H9 (cell line): ENCODE data around the gene PPP2R3C. TPM values are rescaled to one million over a fixed set of nuclear protein-coding genes. Genes with fewer than 3 reads are reported as not detected.
"Not testable (repeated sequence)": the region's sequence is repeated elsewhere in the genome, so short reads cannot be mapped to it uniquely, and the experiment has no call there.

ENCODE experiments used
- DNase-seq: peaks from one replicate; pipeline ENCODE4 v3.0.0-alpha.2; 2017
- H2AFZ ChIP-seq: one replicate; pipeline ENCODE4 v1.6.1; 2013; ENCODE audit warnings: mild to moderate bottlenecking, low read length, control low read depth, moderate library complexity
- H2AK5ac ChIP-seq: 2 replicates; pipeline ENCODE4 v1.6.1; 2013; ENCODE audit warnings: low read length, control low read depth, mixed read lengths; ENCODE audit not compliant: insufficient read length
- H2BK120ac ChIP-seq: one replicate; pipeline ENCODE4 v1.6.1; 2013; ENCODE audit warnings: low read depth, mild to moderate bottlenecking, low read length, control low read depth, inconsistent platforms; ENCODE audit not compliant: poor library complexity, severe bottlenecking
- H2BK12ac ChIP-seq: 2 replicates; pipeline ENCODE4 v1.6.1; 2013; ENCODE audit warnings: low read length, control low read depth, mixed read lengths, low read depth; ENCODE audit not compliant: insufficient read length
- H2BK15ac ChIP-seq: 2 replicates; pipeline ENCODE4 v1.6.1; 2013; ENCODE audit warnings: low read depth, low read length, control low read depth
- H2BK20ac ChIP-seq: one replicate; pipeline ENCODE4 v1.6.1; 2013; ENCODE audit warnings: low read depth, mild to moderate bottlenecking, low read length, control low read depth, inconsistent platforms; ENCODE audit not compliant: poor library complexity, severe bottlenecking
- H2BK5ac ChIP-seq: 2 replicates; pipeline ENCODE4 v1.6.1; 2013; ENCODE audit warnings: low read length, control low read depth, mixed read lengths; ENCODE audit not compliant: insufficient read length
- H3K14ac ChIP-seq: 2 replicates; pipeline ENCODE4 v1.6.1; 2013; ENCODE audit warnings: low read length, control low read depth; ENCODE audit not compliant: insufficient read depth
- H3K18ac ChIP-seq: 2 replicates; pipeline ENCODE4 v1.6.1; 2013; ENCODE audit warnings: low read depth, mild to moderate bottlenecking, mixed read lengths, low read length, control low read depth; ENCODE audit not compliant: insufficient read length
- H3K23ac ChIP-seq: 2 replicates; pipeline ENCODE4 v1.6.1; 2013; ENCODE audit warnings: low read length, control low read depth, mixed read lengths, low read depth; ENCODE audit not compliant: insufficient read length
- H3K23me2 ChIP-seq: 2 replicates; pipeline ENCODE4 v1.6.1; 2013; ENCODE audit warnings: low read depth, mild to moderate bottlenecking, mixed read lengths, low read length, control low read depth; ENCODE audit not compliant: insufficient read length, poor library complexity, severe bottlenecking
- H3K27ac ChIP-seq: 2 replicates; pipeline ENCODE4 v1.5.1; 2013; ENCODE audit warnings: low read length, control low read depth, mixed read lengths, low read depth; ENCODE audit not compliant: insufficient read length
- H3K27me3 ChIP-seq: 2 replicates; pipeline ENCODE4 v1.6.1; 2013; ENCODE audit warnings: low read length, control low read depth, inconsistent platforms; ENCODE audit not compliant: insufficient read depth
- H3K4ac ChIP-seq: 2 replicates; pipeline ENCODE4 v1.6.1; 2013; ENCODE audit warnings: low read depth, mild to moderate bottlenecking, control low read depth, inconsistent platforms, low read length, moderate library complexity
- H3K4me1 ChIP-seq: 2 replicates; pipeline ENCODE4 v1.6.1; 2013; ENCODE audit warnings: low read length, control low read depth, inconsistent platforms; ENCODE audit not compliant: insufficient read depth
- H3K4me2 ChIP-seq: 2 replicates; pipeline ENCODE4 v1.6.1; 2013; ENCODE audit warnings: low read length, control low read depth, mixed read lengths; ENCODE audit not compliant: insufficient read length, insufficient read depth
- H3K56ac ChIP-seq: 2 replicates; pipeline ENCODE4 v1.6.1; 2013; ENCODE audit warnings: low read depth, mild to moderate bottlenecking, mixed read lengths, low read length, control low read depth; ENCODE audit not compliant: insufficient read length
- H3K79me1 ChIP-seq: 2 replicates; pipeline ENCODE4 v1.6.1; 2013; ENCODE audit warnings: low read depth, mild to moderate bottlenecking, moderate library complexity, low read length, control low read depth, inconsistent platforms; ENCODE audit not compliant: insufficient read depth, poor library complexity, severe bottlenecking
- H3K79me2 ChIP-seq: 2 replicates; pipeline ENCODE4 v1.6.1; 2013; ENCODE audit warnings: low read length, control low read depth, inconsistent platforms; ENCODE audit not compliant: insufficient read depth
- H3K9ac ChIP-seq: 2 replicates; pipeline ENCODE4 v1.6.1; 2013; ENCODE audit warnings: low read length, control low read depth, mixed read lengths; ENCODE audit not compliant: insufficient read length; ENCODE audit errors: extremely low read depth
- H3K9me3 ChIP-seq: one replicate; pipeline ENCODE4 v1.6.1; 2013; ENCODE audit warnings: low read depth, low read length, inconsistent platforms; ENCODE audit not compliant: control insufficient read depth
- H3T11ph ChIP-seq: one replicate; pipeline ENCODE4 v1.6.1; 2013; ENCODE audit warnings: mild to moderate bottlenecking, low read length, control low read depth, inconsistent platforms
- H4K20me1 ChIP-seq: one replicate; pipeline ENCODE4 v1.6.1; 2013; ENCODE audit not compliant: control insufficient read depth, insufficient read length, insufficient read depth
- H4K5ac ChIP-seq: 2 replicates; pipeline ENCODE4 v1.6.1; 2013; ENCODE audit warnings: low read depth, mild to moderate bottlenecking, mixed read lengths, low read length, control low read depth; ENCODE audit not compliant: insufficient read length
- H4K8ac ChIP-seq: replicated peaks from 2 replicates; pipeline ENCODE4 v1.6.1; 2013; ENCODE audit warnings: low read length, control low read depth, mixed read lengths, low read depth; ENCODE audit not compliant: insufficient read length
- H4K91ac ChIP-seq: 2 replicates; pipeline ENCODE4 v1.6.1; 2013; ENCODE audit warnings: low read depth, mild to moderate bottlenecking, moderate library complexity, mixed read lengths, low read length, control low read depth; ENCODE audit not compliant: insufficient read length
- H3K27ac Mint-ChIP-seq, 3 experiments: 2 replicates in 2 of 3; 3 replicates in 1 of 3; pipeline ENCODE4 v1.8.0; 2020 to 2021; ENCODE audit warnings: mixed read lengths in 3 of 3, mild to moderate bottlenecking in 1 of 3, moderate library complexity in 1 of 3
- H3K27me3 Mint-ChIP-seq: 2 replicates; pipeline ENCODE4 v1.8.0; 2021; ENCODE audit warnings: low read depth, mild to moderate bottlenecking, moderate library complexity, mixed read lengths
- H3K36me3 Mint-ChIP-seq, 3 experiments: 2 replicates in 2 of 3; 3 replicates in 1 of 3; pipeline ENCODE4 v1.8.0; 2020 to 2021; ENCODE audit warnings: low read depth in 3 of 3, mixed read lengths in 3 of 3; ENCODE audit not compliant: insufficient read depth in 1 of 3
- H3K4me1 Mint-ChIP-seq, 2 experiments: 2 replicates each; pipeline ENCODE4 v1.8.0; 2020; ENCODE audit warnings: mixed read lengths in 2 of 2
- H3K4me3 Mint-ChIP-seq, 2 experiments: 2 replicates in 1 of 2; 3 replicates in 1 of 2; pipeline ENCODE4 v1.8.0; 2020 to 2021; ENCODE audit warnings: mild to moderate bottlenecking in 2 of 2, mixed read lengths in 2 of 2, moderate library complexity in 1 of 2
- H3K9me3 Mint-ChIP-seq, 2 experiments: 2 replicates in 1 of 2; 3 replicates in 1 of 2; pipeline ENCODE4 v1.8.0; 2020; ENCODE audit warnings: mild to moderate bottlenecking in 2 of 2, mixed read lengths in 2 of 2, moderate library complexity in 1 of 2
- WGBS: extraction: QIAGEN DNeasy Blood & Tissue Kit; methylation state at CpG from one replicate; pipeline ENCODE4 v1.1.7; 2013; ENCODE audit warnings: missing lambda C conversion rate, low lambda C conversion rate, mixed read lengths; ENCODE audit not compliant: insufficient read length; ENCODE audit errors: extremely low coverage; 5-methylcytosine and 5-hydroxymethylcytosine counted together
- total RNA-seq: library from RNA; stranded (reverse); gene quantifications from 2 replicates; pipeline ENCODE4 v1.2.1, GENCODE V29; 2021
- TF ChIP-seq, protein P1 (sequence below): fragments of 200-600 bp; sonication (generic); conservative IDR thresholded peaks from 3 replicates; pipeline ENCODE4 v1.8.0; 2021; ENCODE audit warnings: antibody characterized with exemption, mild to moderate bottlenecking

PPP2R3C gene
- total RNA-seq, 1 experiment from 2014 or later = 51.1 TPM

DNA sequence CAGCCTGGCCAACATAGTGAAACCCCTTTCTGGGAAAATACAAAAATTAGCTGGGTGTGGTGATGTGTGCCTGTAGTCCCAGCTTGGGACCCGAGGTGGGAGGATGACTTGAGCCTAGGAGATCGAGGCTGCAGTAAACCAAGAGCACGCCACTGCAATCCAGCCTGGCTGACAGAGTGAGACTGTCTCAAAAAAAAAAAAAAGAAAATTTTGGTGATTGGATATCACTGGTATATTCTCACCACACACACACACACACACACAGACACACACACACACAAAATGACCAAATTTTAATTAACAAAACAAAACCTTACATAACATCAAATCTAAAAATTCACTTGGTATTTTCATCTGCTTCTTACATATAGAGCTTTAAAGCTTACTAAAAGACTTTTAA lies 79.2 kb downstream of the PPP2R3C start:
- H3K9me3 Mint-ChIP-seq = no peaks in the 10 kb centered on the region
- peaks cover 4% of the 10 kb centered on the region for H3K23me2 ChIP-seq
- H2BK120ac ChIP-seq = no peak overlapping the region
- TF ChIP-seq, protein P1, sequence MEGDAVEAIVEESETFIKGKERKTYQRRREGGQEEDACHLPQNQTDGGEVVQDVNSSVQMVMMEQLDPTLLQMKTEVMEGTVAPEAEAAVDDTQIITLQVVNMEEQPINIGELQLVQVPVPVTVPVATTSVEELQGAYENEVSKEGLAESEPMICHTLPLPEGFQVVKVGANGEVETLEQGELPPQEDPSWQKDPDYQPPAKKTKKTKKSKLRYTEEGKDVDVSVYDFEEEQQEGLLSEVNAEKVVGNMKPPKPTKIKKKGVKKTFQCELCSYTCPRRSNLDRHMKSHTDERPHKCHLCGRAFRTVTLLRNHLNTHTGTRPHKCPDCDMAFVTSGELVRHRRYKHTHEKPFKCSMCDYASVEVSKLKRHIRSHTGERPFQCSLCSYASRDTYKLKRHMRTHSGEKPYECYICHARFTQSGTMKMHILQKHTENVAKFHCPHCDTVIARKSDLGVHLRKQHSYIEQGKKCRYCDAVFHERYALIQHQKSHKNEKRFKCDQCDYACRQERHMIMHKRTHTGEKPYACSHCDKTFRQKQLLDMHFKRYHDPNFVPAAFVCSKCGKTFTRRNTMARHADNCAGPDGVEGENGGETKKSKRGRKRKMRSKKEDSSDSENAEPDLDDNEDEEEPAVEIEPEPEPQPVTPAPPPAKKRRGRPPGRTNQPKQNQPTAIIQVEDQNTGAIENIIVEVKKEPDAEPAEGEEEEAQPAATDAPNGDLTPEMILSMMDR = no peak
- no peak overlapping the region for H3K56ac ChIP-seq
- no peak overlapping the region for H2BK5ac ChIP-seq
- no peak overlapping the region for H3T11ph ChIP-seq
- H3K18ac ChIP-seq = no peak overlapping the region
- H3K4ac ChIP-seq = no peak overlapping the region
- H2BK15ac ChIP-seq = no peak overlapping the region
- no peak overlapping the region for H2AFZ ChIP-seq
- H3K4me2 ChIP-seq = no peak overlapping the region
- H3K4me1 ChIP-seq = no peaks in the 10 kb centered on the region; the same call in 1 of the 2 replicates
- no peaks in the 10 kb centered on the region for H3K79me2 ChIP-seq
- peak overlapping the region in 1 of 3 experiments; percentile 59; a peak in 2 of 7 replicates for H3K27ac Mint-ChIP-seq
- no peaks in the 10 kb centered on the region for H3K27me3 ChIP-seq
- H4K5ac ChIP-seq = no peak overlapping the region
- no peak for DNase-seq
- H3K14ac ChIP-seq = no peak overlapping the region
- WGBS = no CpG with 5 or more reads among the region's 3 CpGs
- no peak overlapping the region for H2BK12ac ChIP-seq
- H3K4me1 Mint-ChIP-seq = peaks cover 8 to 11% of the 10 kb centered on the region in 2 experiments
- no peaks in the 10 kb centered on the region for H3K9me3 ChIP-seq
- H3K79me1 ChIP-seq = no peaks in the 10 kb centered on the region
- no peak overlapping the region for H2AK5ac ChIP-seq
- H3K27me3 Mint-ChIP-seq = no peaks in the 10 kb centered on the region; the same call in 1 of the 2 replicates
- no peak overlapping the region for H4K8ac ChIP-seq
- H3K27ac ChIP-seq = no peak overlapping the region
- peaks cover 0 to under 1% (median under 1%) of the 10 kb centered on the region in 3 experiments; a peak in 2 of 7 replicates for H3K36me3 Mint-ChIP-seq
- no peak overlapping the region for H3K23ac ChIP-seq
- H2BK20ac ChIP-seq = no peak overlapping the region
- no peak overlapping the region for H3K9ac ChIP-seq
- no peak overlapping the region for H4K91ac ChIP-seq
- H3K4me3 Mint-ChIP-seq = no peak overlapping the region
- no peaks in the 10 kb centered on the region for H4K20me1 ChIP-seq

DNA sequence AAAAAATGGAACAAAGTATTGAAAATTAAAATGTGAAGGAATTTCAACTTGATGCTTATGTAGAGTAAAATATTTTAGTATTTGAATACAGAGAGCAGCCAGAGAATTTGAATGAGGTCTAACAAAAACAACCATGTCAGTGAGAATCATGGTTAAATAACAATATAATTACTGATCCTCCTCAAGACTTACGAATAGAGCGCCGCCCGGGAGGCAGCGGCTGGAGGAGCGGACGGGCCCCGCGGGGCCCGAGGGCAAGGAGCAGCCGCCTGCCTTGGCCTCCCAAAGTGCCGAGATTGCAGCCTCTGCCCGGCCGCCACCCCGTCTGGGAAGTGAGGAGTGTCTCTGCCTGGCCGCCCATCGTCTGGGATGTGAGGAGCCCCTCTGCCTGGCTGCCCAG lies 83.5 kb downstream of the PPP2R3C start:
- H3K27me3 ChIP-seq, H2BK15ac ChIP-seq, H3K27me3 Mint-ChIP-seq, H3K79me1 ChIP-seq, H2AK5ac ChIP-seq, H2BK12ac ChIP-seq, H2BK120ac ChIP-seq, H3K4me2 ChIP-seq, H3K56ac ChIP-seq, H3K4me1 Mint-ChIP-seq, H3K9me3 ChIP-seq, H4K5ac ChIP-seq, H4K20me1 ChIP-seq, H4K8ac ChIP-seq, H3K18ac ChIP-seq, H3K27ac Mint-ChIP-seq, H3K23ac ChIP-seq, H3K4me1 ChIP-seq, H3K4me3 Mint-ChIP-seq, H3K79me2 ChIP-seq, H3K14ac ChIP-seq, H2BK5ac ChIP-seq, H3T11ph ChIP-seq, H3K4ac ChIP-seq, H4K91ac ChIP-seq, H3K23me2 ChIP-seq, H2AFZ ChIP-seq, H2BK20ac ChIP-seq, DNase-seq, H3K9ac ChIP-seq, H3K27ac ChIP-seq: not testable (repeated sequence)
- H3K9me3 Mint-ChIP-seq = peaks cover 25 to 27% of the 10 kb centered on the region in 2 experiments
- peaks cover 20 to 24% (median 23%) of the 10 kb centered on the region in 3 experiments for H3K36me3 Mint-ChIP-seq
- WGBS = no CpG with 5 or more reads among the region's 17 CpGs
